ENCODE measurements around the gene ERFL. TPM values are rescaled to one million over a fixed set of nuclear protein-coding genes. Genes with fewer than 3 reads are reported as not detected.
"Not testable (repeated sequence)": the region's sequence is repeated elsewhere in the genome, so short reads cannot be mapped to it uniquely, and the experiment has no call there.

The ERFL gene
- polyA plus RNA-seq, 2 donors: 0.07 to 0.24 TPM

DNA sequence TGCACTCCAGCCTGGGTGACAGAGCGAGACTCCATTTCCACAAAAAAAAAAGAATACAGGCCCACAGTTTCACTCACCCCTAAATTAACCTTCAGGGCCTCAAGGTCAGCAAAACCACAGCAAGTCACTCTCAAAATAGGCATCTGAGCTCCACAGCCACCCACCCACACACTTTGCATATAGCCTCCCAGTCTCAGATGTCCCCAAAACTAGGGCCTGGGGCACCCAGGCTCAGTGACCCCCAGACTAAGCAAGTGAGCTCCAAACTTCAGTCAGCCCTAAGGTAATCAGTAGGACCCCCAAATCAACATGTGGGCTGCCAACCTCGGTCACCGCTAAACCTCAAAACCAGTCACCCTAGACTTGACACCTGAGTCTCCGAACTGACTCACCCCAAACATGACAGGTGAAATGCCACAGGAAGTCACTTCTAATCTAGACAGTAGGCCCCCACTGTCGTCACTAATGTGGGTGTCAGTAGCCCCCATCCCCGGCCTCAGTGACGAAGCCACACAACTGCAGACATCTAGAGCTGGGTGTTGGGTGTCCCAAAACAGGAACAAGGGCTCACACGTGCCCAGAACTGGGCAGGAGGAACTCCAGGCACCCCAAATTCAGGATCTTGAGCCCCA is 17.0 kb upstream of the ERFL start:
- 75 to 78% methylated on average over 8 of the region's 8 CpGs for WGBS, 2 donors
- H3K27ac ChIP-seq (ENCODE audit: low read depth in 2 of 2, low read length in 1 of 2): no peak overlapping the region

DNA sequence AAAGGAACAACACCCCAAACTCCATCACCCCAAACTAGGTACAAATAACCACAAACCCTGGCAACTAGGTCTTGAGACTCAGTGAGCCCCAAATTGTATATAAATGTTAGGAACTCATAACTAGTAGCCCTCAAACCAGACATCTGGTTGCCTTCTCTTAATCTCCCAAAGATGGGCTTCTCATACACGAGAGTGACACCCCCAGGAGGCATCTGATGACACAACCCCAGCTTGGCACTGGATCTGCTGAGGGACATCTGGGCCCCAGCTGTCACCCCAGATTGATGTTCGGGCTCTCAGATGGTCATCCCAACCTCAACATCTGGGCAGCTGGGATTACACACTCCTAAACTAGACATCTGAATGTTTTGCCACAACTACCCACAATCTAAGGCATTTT is 16.1 kb upstream of the ERFL start:
- no peak overlapping the region for H3K27ac ChIP-seq (ENCODE audit: low read depth in 2 of 2, low read length in 1 of 2)
- H3K4me3 ChIP-seq (ENCODE audit: low read depth in 1 of 2, low read length in 2 of 2): no peak overlapping the region
- peaks cover 0 to 12% of the 10 kb centered on the region in 2 donors for H3K27me3 ChIP-seq (ENCODE audit: control insufficient read depth in 1 of 2, insufficient read depth in 2 of 2, low read length in 2 of 2)
- 54 to 58% methylated on average over 2 of the region's 2 CpGs for WGBS, 2 donors
- H3K36me3 ChIP-seq (ENCODE audit: control insufficient read depth in 2 of 2, insufficient read depth in 2 of 2, low read length in 1 of 2): no peaks in the 10 kb centered on the region
- no peaks in the 10 kb centered on the region for H3K9me3 ChIP-seq (ENCODE audit: control insufficient read depth in 2 of 2, insufficient read depth in 1 of 2, low read depth in 1 of 2, low read length in 1 of 2)
- no peaks in the 10 kb centered on the region for H3K4me1 ChIP-seq (ENCODE audit: control insufficient read depth in 2 of 2, insufficient read depth in 2 of 2, low read length in 1 of 2)

More for the DNA sequence above, 17.0 kb upstream of the ERFL start:
- no peaks in the 10 kb centered on the region for H3K4me1 ChIP-seq (ENCODE audit: control insufficient read depth in 2 of 2, insufficient read depth in 2 of 2, low read length in 1 of 2)
- H3K27me3 ChIP-seq (ENCODE audit: control insufficient read depth in 1 of 2, insufficient read depth in 2 of 2, low read length in 2 of 2): peaks cover 0 to 12% of the 10 kb centered on the region in 2 donors
- no peaks in the 10 kb centered on the region for H3K9me3 ChIP-seq (ENCODE audit: control insufficient read depth in 2 of 2, insufficient read depth in 1 of 2, low read depth in 1 of 2, low read length in 1 of 2)
- H3K4me3 ChIP-seq (ENCODE audit: low read depth in 1 of 2, low read length in 2 of 2): no peak overlapping the region
- H3K36me3 ChIP-seq (ENCODE audit: control insufficient read depth in 2 of 2, insufficient read depth in 2 of 2, low read length in 1 of 2): no peaks in the 10 kb centered on the region

DNA sequence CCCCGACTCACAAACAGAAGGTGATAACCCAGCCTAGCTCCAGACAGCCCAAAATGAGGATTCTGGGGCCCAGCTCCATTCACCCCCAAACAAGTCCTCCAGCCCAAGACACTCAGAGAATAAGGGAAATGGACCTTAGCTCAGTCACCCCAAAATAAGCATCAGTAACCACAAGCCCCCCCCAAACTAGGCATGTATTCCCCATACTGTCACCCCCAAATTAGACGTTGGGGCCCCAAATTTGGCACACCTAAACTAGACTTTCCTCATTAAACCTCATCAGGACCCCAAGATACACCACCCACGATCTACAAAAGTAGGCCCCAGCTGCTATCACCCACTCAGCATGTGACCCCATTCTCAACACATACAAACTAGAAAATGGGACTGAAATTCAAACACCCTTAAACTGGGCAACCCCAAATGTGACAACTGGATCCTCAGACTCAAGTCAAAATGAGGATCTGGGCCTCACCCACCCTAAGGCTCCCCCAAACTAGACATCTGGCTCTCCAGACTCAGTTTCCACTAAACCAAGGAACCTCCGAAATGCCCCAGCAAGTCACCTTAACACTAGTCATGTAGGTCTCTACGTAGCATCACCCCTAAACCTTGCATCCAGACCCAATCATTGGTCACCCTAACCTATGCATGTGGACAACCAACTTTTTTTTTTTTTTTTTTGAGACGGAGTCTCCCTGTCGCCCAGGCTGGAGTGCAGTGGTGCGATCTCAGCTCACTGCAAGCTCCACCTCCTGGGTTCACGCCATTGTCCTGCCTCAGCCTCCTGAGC is 13.4 kb upstream of the ERFL start:
- Histone ChIP-seq H3K27me3 (ENCODE audit: control insufficient read depth in 1 of 2, insufficient read depth in 2 of 2, low read length in 2 of 2) (peaks cover 0 to 12% of the 10 kb centered on the region in 2 donors), H3K9me3 (ENCODE audit: control insufficient read depth in 2 of 2, insufficient read depth in 1 of 2, low read depth in 1 of 2, low read length in 1 of 2) (no peaks in the 10 kb centered on the region), H3K4me3 (ENCODE audit: low read depth in 1 of 2, low read length in 2 of 2) (no peak overlapping the region), H3K4me1 (ENCODE audit: control insufficient read depth in 2 of 2, insufficient read depth in 2 of 2, low read length in 1 of 2) (no peaks in the 10 kb centered on the region), H3K27ac (ENCODE audit: low read depth in 2 of 2, low read length in 1 of 2) (no peak overlapping the region), H3K36me3 (ENCODE audit: control insufficient read depth in 2 of 2, insufficient read depth in 2 of 2, low read length in 1 of 2) (no peaks in the 10 kb centered on the region)
- 85 to 91% methylated on average over 7 to 9 of the region's 9 CpGs for WGBS, 2 donors

DNA sequence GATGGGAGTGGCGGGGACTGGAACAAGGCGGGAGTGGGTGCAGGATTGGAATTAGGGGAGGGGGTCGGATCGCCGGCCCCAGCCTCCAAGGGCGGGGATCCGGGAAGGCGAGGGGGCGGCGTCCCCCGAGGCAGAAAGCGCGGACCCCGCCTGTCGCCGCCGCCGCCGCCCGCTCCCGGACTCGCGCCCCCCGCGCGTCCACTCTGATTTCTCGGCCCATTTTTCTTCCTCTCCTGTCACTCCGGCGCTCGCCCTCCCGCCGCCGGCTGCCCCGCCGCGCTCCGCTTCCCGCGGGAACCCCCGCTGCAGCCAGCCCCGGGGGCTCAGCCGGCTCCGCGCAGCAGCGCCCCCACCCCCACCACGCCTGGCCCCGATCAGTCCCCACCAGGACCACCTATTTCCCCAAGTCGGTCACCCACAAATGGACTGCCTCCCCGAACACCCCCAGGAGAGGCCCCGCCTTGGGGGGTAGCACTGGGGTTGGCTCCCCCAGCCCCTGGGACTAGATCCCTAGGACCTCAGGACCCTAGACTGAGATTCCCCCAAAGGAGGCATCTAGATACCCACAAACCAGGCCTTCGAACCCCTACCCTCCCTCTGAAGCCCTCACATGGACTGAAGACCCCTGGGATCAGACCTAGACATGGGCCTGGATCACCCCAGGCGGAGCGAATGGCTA is 12.6 kb upstream of the ERFL start:
- 11 to 20% methylated on average over 14 to 53 of the region's 53 CpGs for WGBS, 2 donors
- no peaks in the 10 kb centered on the region for H3K36me3 ChIP-seq (ENCODE audit: control insufficient read depth in 2 of 2, insufficient read depth in 2 of 2, low read length in 1 of 2)
- H3K27me3 ChIP-seq (ENCODE audit: control insufficient read depth in 1 of 2, insufficient read depth in 2 of 2, low read length in 2 of 2): peaks cover 0 to 12% of the 10 kb centered on the region in 2 donors
- peak overlapping the region; percentile 32 to 34 for H3K4me3 ChIP-seq (ENCODE audit: low read depth in 1 of 2, low read length in 2 of 2)
- peaks cover 0 to 2% of the 10 kb centered on the region in 2 donors for H3K4me1 ChIP-seq (ENCODE audit: control insufficient read depth in 2 of 2, insufficient read depth in 2 of 2, low read length in 1 of 2)
- no peaks in the 10 kb centered on the region for H3K9me3 ChIP-seq (ENCODE audit: control insufficient read depth in 2 of 2, insufficient read depth in 1 of 2, low read depth in 1 of 2, low read length in 1 of 2)
- H3K27ac ChIP-seq (ENCODE audit: low read depth in 2 of 2, low read length in 1 of 2): no peak overlapping the region

DNA sequence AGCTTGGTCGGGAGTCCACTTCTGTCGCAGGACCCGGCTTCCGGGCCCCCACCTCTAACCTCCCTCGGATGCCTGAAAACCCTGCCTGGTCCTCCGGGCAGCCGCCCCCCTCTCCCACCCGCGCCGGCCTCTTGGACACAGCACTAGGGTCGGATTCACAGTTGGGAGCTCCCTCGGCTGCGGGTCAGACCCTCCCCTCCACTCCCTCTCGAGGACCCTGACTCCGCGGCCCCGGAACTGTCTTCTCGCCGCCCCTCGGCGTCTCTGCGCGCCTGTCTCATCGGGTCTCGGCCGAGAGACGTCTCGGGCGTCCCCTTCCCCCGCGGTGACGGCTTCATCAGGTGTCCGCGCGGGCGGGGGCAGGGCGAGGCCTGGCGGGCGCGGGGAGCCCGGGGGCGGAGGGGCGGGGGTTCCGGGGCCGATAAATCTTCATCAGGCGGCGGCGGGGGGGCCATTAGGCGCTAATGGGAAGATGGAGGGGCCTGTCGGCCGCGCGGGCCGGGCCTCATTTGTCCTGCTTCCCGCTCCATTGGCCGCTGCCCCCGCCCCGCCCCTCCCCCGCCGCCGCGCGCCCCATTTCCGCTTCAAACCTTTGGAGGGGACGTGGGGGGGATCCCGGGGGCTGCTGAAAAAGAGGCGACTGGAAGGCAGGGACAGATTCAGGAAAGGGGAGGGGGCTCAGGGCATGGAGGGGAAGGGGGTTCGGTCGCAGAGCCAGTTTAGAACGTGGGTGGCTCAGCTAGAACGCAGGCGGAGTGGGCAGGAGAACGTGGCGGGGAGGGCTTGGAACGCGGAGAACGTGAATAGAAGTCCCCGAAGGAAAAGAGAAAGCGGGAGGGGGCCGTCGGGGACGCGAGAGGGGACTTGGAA is 11.8 kb upstream of the ERFL start:
- Histone ChIP-seq H3K27me3 (ENCODE audit: control insufficient read depth in 1 of 2, insufficient read depth in 2 of 2, low read length in 2 of 2) (peaks cover 0 to 12% of the 10 kb centered on the region in 2 donors), H3K27ac (ENCODE audit: low read depth in 2 of 2, low read length in 1 of 2) (no peak overlapping the region), H3K36me3 (ENCODE audit: control insufficient read depth in 2 of 2, insufficient read depth in 2 of 2, low read length in 1 of 2) (no peaks in the 10 kb centered on the region), H3K9me3 (ENCODE audit: control insufficient read depth in 2 of 2, insufficient read depth in 1 of 2, low read depth in 1 of 2, low read length in 1 of 2) (no peaks in the 10 kb centered on the region), H3K4me3 (ENCODE audit: low read depth in 1 of 2, low read length in 2 of 2) (peak overlapping the region; percentile 32 to 34), H3K4me1 (ENCODE audit: control insufficient read depth in 2 of 2, insufficient read depth in 2 of 2, low read length in 1 of 2) (peaks cover 0 to 2% of the 10 kb centered on the region in 2 donors)
- WGBS, 2 donors: 4 to 9% methylated on average over 57 to 83 of the region's 83 CpGs

DNA sequence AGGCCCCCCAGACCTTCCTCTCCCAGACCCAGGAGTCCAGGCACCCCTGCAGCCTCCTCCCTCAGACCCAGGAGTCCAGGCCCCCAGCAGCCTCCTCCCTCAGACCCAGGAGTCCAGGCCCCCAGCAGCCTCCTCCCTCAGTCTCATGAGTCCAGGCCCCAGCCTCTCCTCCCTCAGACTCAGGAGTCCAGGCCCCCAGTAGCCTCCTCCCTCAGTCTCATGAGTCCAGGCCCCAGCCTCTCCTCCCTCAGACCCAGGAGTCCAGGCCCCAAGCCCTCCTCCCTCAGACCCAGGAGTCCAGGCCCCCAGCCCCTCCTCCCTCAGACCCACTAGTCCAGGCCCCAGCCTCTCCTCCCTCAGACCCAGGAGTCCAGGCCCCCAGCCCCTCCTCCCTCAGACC is 11.0 kb upstream of the ERFL start:
- not testable (repeated sequence) for H3K27ac ChIP-seq (ENCODE audit: low read depth in 2 of 2, low read length in 1 of 2); H3K9me3 ChIP-seq (ENCODE audit: control insufficient read depth in 2 of 2, insufficient read depth in 1 of 2, low read depth in 1 of 2, low read length in 1 of 2); H3K4me1 ChIP-seq (ENCODE audit: control insufficient read depth in 2 of 2, insufficient read depth in 2 of 2, low read length in 1 of 2); H3K4me3 ChIP-seq (ENCODE audit: low read depth in 1 of 2, low read length in 2 of 2); H3K36me3 ChIP-seq (ENCODE audit: control insufficient read depth in 2 of 2, insufficient read depth in 2 of 2, low read length in 1 of 2)
- peaks cover 0 to 12% of the 10 kb centered on the region in 2 donors for H3K27me3 ChIP-seq (ENCODE audit: control insufficient read depth in 1 of 2, insufficient read depth in 2 of 2, low read length in 2 of 2)

DNA sequence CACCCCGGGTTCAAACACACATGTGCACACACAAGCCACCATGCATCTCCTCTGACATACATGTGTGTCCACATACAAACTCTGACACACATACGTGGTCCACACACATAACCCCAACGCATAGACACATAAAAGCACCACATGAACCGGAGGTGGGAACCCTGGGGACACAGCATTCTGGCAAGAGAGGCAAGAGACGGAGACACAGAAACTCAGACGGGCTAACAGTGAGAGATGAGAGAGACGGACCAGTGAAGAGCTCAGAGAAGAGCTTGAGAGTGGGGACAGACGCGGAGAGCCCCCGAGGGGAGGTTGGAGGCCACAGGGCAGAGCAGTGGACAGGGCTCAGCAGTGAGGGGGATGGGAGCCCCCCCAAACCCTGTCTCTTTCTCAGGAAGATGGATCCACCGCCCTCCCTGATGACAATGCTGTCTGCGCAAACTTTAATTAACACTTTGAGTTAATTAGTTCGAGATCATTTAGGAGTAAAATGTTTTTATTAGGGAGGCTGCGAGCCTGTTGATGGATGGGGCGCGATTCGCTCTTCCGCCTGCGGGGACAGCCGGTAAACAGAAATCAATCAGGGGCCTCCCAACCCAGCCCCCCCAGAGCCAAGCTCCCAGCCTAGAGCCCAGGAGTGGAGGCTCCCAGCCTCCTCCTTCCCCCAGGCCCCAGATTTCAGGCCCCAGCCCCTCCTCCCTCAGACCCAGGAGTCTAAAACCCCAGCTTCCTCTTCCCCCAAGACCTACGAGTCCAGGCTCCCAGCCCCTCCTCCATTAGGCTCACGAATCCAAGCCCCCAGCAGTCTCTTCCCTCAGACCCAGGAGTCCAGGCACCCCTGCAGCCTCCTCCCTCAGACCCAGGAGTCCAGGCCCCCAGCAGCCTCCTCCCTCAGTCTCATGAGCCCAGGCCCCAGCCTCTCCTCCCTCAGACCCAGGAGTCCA is 9.5 kb upstream of the ERFL start:
- Histone ChIP-seq H3K4me1 (ENCODE audit: control insufficient read depth in 2 of 2, insufficient read depth in 2 of 2, low read length in 1 of 2) (peaks cover 2 to 3% of the 10 kb centered on the region in 2 donors), H3K4me3 (ENCODE audit: low read depth in 1 of 2, low read length in 2 of 2) (no peak overlapping the region), H3K27ac (ENCODE audit: low read depth in 2 of 2, low read length in 1 of 2) (no peak overlapping the region), H3K9me3 (ENCODE audit: control insufficient read depth in 2 of 2, insufficient read depth in 1 of 2, low read depth in 1 of 2, low read length in 1 of 2) (no peaks in the 10 kb centered on the region), H3K36me3 (ENCODE audit: control insufficient read depth in 2 of 2, insufficient read depth in 2 of 2, low read length in 1 of 2) (no peaks in the 10 kb centered on the region), H3K27me3 (ENCODE audit: control insufficient read depth in 1 of 2, insufficient read depth in 2 of 2, low read length in 2 of 2) (peaks cover 0 to 12% of the 10 kb centered on the region in 2 donors)
- 43 to 49% methylated on average over 22 of the region's 22 CpGs for WGBS, 2 donors

DNA sequence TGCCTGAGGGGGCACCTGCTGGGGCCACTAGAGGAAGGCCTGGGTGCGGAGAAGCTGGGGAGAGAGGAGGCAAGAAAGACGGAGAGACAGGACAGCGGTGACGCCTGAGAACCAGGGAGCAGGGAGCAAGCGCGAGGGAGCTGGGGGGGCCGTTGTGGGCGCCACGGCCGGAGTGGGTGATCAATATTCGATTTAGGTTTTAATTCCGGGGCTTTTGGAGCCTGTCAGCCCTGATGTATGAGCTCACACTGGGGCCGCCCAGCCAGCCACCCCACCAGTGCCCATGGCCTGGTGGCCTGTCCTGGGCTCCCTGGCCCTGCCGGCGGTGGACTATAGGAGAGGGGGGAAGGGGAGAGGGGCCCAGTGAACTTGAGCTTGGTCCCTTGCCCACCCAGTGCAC is 8.7 kb upstream of the ERFL start:
- Histone ChIP-seq H3K36me3 (ENCODE audit: control insufficient read depth in 2 of 2, insufficient read depth in 2 of 2, low read length in 1 of 2) (no peaks in the 10 kb centered on the region), H3K27me3 (ENCODE audit: control insufficient read depth in 1 of 2, insufficient read depth in 2 of 2, low read length in 2 of 2) (peaks cover 0 to 19% of the 10 kb centered on the region in 2 donors), H3K27ac (ENCODE audit: low read depth in 2 of 2, low read length in 1 of 2) (no peak overlapping the region), H3K4me3 (ENCODE audit: low read depth in 1 of 2, low read length in 2 of 2) (no peak overlapping the region), H3K9me3 (ENCODE audit: control insufficient read depth in 2 of 2, insufficient read depth in 1 of 2, low read depth in 1 of 2, low read length in 1 of 2) (no peaks in the 10 kb centered on the region), H3K4me1 (ENCODE audit: control insufficient read depth in 2 of 2, insufficient read depth in 2 of 2, low read length in 1 of 2) (peaks cover 2 to 3% of the 10 kb centered on the region in 2 donors)
- 61 to 69% methylated on average over 12 to 15 of the region's 15 CpGs for WGBS, 2 donors
